ENCODE results near the gene NEURL1B.

Gene NEURL1B

DNA sequence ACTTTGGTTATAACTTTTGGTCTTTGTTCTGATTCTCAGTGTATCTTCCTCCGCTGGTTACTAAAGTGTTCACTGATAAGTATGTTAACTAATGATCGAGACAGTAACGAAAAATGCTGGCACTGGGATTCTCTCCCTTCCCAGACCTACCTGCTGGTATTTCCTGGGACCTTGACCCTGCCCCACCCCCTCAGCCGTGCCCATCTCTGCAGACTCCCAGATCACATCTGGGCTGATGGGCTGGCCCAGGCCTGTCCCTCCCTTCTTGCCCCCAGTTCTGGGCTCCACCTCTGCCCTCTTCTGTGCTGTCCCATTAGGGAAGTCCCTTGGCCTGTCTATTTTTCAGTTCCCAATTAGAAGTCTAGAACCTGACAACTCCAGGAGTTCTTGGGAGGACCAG lies 46.9 kb downstream of the NEURL1B start:
- no peak for TF ChIP-seq ZFX (IDR thresholded peaks at IDR 0.05)
- TF ChIP-seq, protein P1, sequence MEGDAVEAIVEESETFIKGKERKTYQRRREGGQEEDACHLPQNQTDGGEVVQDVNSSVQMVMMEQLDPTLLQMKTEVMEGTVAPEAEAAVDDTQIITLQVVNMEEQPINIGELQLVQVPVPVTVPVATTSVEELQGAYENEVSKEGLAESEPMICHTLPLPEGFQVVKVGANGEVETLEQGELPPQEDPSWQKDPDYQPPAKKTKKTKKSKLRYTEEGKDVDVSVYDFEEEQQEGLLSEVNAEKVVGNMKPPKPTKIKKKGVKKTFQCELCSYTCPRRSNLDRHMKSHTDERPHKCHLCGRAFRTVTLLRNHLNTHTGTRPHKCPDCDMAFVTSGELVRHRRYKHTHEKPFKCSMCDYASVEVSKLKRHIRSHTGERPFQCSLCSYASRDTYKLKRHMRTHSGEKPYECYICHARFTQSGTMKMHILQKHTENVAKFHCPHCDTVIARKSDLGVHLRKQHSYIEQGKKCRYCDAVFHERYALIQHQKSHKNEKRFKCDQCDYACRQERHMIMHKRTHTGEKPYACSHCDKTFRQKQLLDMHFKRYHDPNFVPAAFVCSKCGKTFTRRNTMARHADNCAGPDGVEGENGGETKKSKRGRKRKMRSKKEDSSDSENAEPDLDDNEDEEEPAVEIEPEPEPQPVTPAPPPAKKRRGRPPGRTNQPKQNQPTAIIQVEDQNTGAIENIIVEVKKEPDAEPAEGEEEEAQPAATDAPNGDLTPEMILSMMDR (conservative IDR thresholded peaks at IDR 0.05) = no peak
- H3K27ac ChIP-seq = peak overlapping the region; percentile 91

GRCh38 chr5:172688349-172689217 lies 47.5 kb downstream of the NEURL1B start:
- H3K27ac ChIP-seq = peak overlapping the region; percentile 91

DNA sequence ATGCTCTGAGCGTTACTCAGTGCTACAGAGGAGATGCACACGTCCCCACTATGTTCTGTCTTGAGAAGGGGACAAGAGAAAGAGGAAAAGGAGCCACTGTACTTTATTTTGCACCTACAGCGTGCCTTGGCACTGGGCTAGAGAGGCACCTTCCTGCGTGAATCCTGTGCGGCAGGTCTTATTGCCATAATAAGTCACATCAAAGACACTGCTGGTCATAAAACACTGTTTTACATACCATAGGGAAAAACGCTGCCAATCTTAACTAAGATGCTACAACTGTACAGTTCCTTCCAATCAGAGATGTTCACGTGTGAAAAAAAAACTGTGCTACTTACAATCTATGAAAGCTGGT lies 48.1 kb downstream of the NEURL1B start:
- TF ChIP-seq, protein P1 (conservative IDR thresholded peaks at IDR 0.05) = no peak
- no peak for TF ChIP-seq ZFX (IDR thresholded peaks at IDR 0.05)
- H3K27ac ChIP-seq = peak overlapping the region; percentile 91

More at GRCh38 chr5:172688349-172689217, 47.5 kb downstream of the NEURL1B start:
- TF ChIP-seq, protein P1 (conservative IDR thresholded peaks at IDR 0.05) = no peak
- TF ChIP-seq ZFX (IDR thresholded peaks at IDR 0.05) = peak; percentile 92; the same call in 1 of the 2 replicates

DNA sequence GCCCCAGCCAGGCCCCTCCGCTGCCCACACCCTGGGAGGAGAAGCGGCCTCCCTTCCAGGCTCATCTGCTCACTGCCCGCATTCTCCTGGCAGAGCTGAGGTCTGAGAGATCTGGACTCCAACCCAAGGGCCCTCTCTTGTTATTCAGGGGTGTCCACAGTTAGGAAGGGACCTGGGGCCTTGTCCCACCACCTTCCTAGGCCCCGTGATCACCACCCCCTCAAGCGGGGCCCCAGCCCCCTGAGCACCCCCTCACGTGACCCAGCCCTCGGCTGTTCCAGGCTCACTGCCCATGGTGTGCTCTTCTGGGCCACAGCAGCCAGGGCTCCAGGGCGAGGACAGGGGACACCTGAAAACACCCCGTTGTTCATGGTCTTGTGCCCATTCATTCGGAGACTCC lies 48.7 kb downstream of the NEURL1B start:
- H3K27ac ChIP-seq = peak overlapping the region; percentile 91
- TF ChIP-seq, protein P1 (conservative IDR thresholded peaks at IDR 0.05) = no peak
- TF ChIP-seq ZFX (IDR thresholded peaks at IDR 0.05) = no peak

- peak overlapping the region; percentile 91 for H3K27ac ChIP-seq
- no peak for TF ChIP-seq ZFX (IDR thresholded peaks at IDR 0.05)
- TF ChIP-seq, protein P1 (conservative IDR thresholded peaks at IDR 0.05) = no peak
These were observed 49.4 kb downstream of the NEURL1B start for GRCh38 chr5:172690258-172691075.

DNA sequence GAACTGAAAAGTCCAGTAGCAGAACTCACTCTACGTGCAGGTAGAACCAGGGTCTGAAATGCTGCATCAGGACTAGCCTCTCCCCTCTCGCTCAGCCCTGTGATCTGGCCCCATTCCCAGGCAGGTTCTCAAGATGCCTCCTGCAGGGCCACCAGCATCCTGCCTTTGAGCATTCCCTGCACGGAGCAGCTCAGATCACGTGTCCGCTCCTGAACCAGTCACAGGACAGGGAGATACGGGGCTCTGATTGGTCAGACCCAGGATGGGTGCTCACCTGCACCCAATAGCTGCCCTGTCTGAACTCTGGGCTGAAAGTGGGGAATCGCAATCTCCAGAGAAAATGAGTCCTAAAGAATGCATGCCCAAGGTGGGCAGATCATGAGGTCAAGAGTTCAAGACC lies 50.8 kb downstream of the NEURL1B start:
- no peak overlapping the region for H3K27ac ChIP-seq
- no peak for TF ChIP-seq ZFX (IDR thresholded peaks at IDR 0.05)

- H3K27ac ChIP-seq = no peak overlapping the region
- no peak for TF ChIP-seq ZFX (IDR thresholded peaks at IDR 0.05)
- TF ChIP-seq, protein P1 (conservative IDR thresholded peaks at IDR 0.05) = no peak
These were observed 51.4 kb downstream of the NEURL1B start for GRCh38 chr5:172692451-172692850.
